Activated T-helper 9 cell treated with anti-CD3 and anti-CD28 coated beads, Interleukin-2, amount 50 U/mL, for 16 hours (primary cell): Measurements from ENCODE around the gene TECTB.

Experiments used
- DNase-seq: peaks from one replicate; pipeline ENCODE4 v3.0.0-alpha.2; 2020; ENCODE audit warnings: low read depth

TECTB gene

GRCh38 chr10:112311481-112311880, 28.3 kb downstream of the TECTB start:
- DNase-seq: no peak

GRCh38 chr10:112313234-112313633, 30.0 kb downstream of the TECTB start:
- no peak for DNase-seq

GRCh38 chr10:112313911-112314310, 30.7 kb downstream of the TECTB start:
- no peak for DNase-seq

- DNase-seq: peak; percentile 55
These were observed 31.7 kb downstream of the TECTB start for GRCh38 chr10:112314822-112315474.

- DNase-seq: no peak
These were observed 44.5 kb downstream of the TECTB start for GRCh38 chr10:112327678-112328077.

- DNase-seq: no peak
These were observed 47.0 kb downstream of the TECTB start for GRCh38 chr10:112330162-112330561.

GRCh38 chr10:112330607-112331160, 47.5 kb downstream of the TECTB start:
- no peak for DNase-seq

GRCh38 chr10:112332022-112332421, 48.8 kb downstream of the TECTB start:
- no peak for DNase-seq

- no peak for DNase-seq
These were observed 49.5 kb downstream of the TECTB start for GRCh38 chr10:112332509-112333228.

GRCh38 chr10:112333452-112333851, 50.3 kb downstream of the TECTB start:
- no peak for DNase-seq

GRCh38 chr10:112335111-112335867, 52.1 kb downstream of the TECTB start:
- no peak for DNase-seq

- no peak for DNase-seq
These were observed 52.7 kb downstream of the TECTB start for GRCh38 chr10:112335868-112336265.

GRCh38 chr10:112336556-112337201, 53.5 kb downstream of the TECTB start:
- DNase-seq: no peak

- no peak for DNase-seq
These were observed 55.8 kb downstream of the TECTB start for GRCh38 chr10:112338957-112339356.

- DNase-seq: no peak
These were observed 57.4 kb downstream of the TECTB start for GRCh38 chr10:112340601-112341000.

GRCh38 chr10:112343056-112343806, 60.0 kb downstream of the TECTB start:
- DNase-seq: no peak

- no peak for DNase-seq
These were observed 61.1 kb downstream of the TECTB start for GRCh38 chr10:112344261-112344660.

- no peak for DNase-seq
These were observed 62.0 kb downstream of the TECTB start for GRCh38 chr10:112345202-112345601.

GRCh38 chr10:112345743-112346142, 62.5 kb downstream of the TECTB start:
- no peak for DNase-seq

- DNase-seq: no peak
These were observed 63.6 kb downstream of the TECTB start for GRCh38 chr10:112346774-112347173.
